ENCODE measurements around the gene SLCO1B3.

DNA sequence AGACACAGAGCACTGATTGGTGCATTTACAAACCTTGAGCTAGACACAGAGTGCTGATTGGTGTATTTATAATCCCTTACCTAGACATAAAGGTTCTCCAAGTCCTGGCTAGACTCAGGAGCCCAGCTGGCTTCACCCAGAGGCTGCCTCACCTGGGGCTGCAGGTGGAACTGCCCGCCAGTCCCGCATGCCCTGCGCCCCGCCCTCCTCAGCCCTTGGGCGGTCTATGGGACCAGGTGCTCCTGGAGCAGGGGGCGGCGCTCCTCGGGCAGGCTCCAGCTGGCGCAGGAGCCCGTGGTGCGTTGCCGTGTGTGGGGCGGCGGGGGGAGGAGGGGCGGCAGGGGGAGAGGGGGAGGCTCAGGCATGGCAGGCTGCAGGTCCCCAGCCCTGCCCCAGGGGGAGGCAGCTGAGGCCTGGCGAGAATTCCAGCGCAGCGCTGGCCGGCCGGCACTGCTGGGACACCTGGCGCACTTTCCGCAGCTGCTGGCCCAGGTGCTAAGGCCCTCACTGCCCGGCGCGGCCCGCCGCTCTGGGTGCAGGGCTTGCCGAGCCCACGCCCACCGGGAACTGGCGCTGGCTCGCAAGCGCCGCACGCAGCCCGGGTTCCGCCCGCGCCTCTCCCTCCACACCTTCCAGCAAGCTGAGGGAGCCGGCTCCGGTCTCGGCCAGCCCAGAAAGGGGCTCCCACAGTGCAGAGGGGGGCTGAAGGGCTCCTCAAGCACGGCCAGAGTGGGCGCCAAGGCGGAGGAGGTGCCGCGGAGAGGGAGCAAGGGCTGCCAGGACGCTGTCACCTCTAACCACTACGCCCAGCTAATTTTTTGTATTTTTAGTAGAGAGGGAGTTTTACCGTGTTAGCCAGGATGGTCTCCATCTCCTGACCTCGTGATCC lies 3.1 kb upstream of the SLCO1B3 start:
- no peak for TF ChIP-seq EZH2phosphoT487 (IDR thresholded peaks at IDR 0.05; ENCODE audit: unreplicated experiment)
- TF ChIP-seq, protein P1, sequence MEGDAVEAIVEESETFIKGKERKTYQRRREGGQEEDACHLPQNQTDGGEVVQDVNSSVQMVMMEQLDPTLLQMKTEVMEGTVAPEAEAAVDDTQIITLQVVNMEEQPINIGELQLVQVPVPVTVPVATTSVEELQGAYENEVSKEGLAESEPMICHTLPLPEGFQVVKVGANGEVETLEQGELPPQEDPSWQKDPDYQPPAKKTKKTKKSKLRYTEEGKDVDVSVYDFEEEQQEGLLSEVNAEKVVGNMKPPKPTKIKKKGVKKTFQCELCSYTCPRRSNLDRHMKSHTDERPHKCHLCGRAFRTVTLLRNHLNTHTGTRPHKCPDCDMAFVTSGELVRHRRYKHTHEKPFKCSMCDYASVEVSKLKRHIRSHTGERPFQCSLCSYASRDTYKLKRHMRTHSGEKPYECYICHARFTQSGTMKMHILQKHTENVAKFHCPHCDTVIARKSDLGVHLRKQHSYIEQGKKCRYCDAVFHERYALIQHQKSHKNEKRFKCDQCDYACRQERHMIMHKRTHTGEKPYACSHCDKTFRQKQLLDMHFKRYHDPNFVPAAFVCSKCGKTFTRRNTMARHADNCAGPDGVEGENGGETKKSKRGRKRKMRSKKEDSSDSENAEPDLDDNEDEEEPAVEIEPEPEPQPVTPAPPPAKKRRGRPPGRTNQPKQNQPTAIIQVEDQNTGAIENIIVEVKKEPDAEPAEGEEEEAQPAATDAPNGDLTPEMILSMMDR (conservative IDR thresholded peaks at IDR 0.05; ENCODE audit: low read depth in 2 of 2), result no peak
- TF ChIP-seq EZH2 (IDR thresholded peaks at IDR 0.05; ENCODE audit: low read depth, unreplicated experiment), result no peak
- no peak for TF ChIP-seq POLR2AphosphoS5 (IDR thresholded peaks at IDR 0.05; ENCODE audit: low read depth)
- TF ChIP-seq, protein P2, sequence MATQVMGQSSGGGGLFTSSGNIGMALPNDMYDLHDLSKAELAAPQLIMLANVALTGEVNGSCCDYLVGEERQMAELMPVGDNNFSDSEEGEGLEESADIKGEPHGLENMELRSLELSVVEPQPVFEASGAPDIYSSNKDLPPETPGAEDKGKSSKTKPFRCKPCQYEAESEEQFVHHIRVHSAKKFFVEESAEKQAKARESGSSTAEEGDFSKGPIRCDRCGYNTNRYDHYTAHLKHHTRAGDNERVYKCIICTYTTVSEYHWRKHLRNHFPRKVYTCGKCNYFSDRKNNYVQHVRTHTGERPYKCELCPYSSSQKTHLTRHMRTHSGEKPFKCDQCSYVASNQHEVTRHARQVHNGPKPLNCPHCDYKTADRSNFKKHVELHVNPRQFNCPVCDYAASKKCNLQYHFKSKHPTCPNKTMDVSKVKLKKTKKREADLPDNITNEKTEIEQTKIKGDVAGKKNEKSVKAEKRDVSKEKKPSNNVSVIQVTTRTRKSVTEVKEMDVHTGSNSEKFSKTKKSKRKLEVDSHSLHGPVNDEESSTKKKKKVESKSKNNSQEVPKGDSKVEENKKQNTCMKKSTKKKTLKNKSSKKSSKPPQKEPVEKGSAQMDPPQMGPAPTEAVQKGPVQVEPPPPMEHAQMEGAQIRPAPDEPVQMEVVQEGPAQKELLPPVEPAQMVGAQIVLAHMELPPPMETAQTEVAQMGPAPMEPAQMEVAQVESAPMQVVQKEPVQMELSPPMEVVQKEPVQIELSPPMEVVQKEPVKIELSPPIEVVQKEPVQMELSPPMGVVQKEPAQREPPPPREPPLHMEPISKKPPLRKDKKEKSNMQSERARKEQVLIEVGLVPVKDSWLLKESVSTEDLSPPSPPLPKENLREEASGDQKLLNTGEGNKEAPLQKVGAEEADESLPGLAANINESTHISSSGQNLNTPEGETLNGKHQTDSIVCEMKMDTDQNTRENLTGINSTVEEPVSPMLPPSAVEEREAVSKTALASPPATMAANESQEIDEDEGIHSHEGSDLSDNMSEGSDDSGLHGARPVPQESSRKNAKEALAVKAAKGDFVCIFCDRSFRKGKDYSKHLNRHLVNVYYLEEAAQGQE (IDR thresholded peaks at IDR 0.05; ENCODE audit: unreplicated experiment), result no peak
- TF ChIP-seq JUNB (IDR thresholded peaks at IDR 0.05; ENCODE audit: unreplicated experiment), result no peak
- TF ChIP-seq CREB1 (CRISPR knock-in tag; IDR thresholded peaks at IDR 0.05; ENCODE audit: low read depth), result no peak
- TF ChIP-seq STAT1 (IDR thresholded peaks at IDR 0.05; ENCODE audit: unreplicated experiment), result no peak

Measured in GM23338 (cell line).